Natural killer cell (primary cell): ENCODE data around the gene CPT1B. TPM values are rescaled to one million over a fixed set of nuclear protein-coding genes. Genes with fewer than 3 reads are reported as not detected.

Experiments used
- ATAC-seq, 3 donors: fragments of 150-1000 bp in 2 of 3; fragments of 200-7000 bp in 1 of 3; cut with Tn5 transposase; 1 replicate in 1 of 3; 2 replicates in 2 of 3; pipeline ENCODE4 v1.10.0; 2021; ENCODE audit warnings: mild to moderate bottlenecking in 2 of 3, moderate library complexity in 2 of 3
- DNase-seq, 2 donors: peaks; one replicate each; pipeline versions ENCODE4 v3.0.0 to v3.0.0-alpha.2; 2013 to 2021; ENCODE audit warnings: mixed read lengths in 1 of 2
- H3K27ac ChIP-seq: one replicate; pipeline ENCODE4 v1.5.1; 2013; ENCODE audit warnings: mild to moderate bottlenecking, low read length
- H3K27me3 ChIP-seq: one replicate; pipeline ENCODE4 v1.6.1; 2013; ENCODE audit warnings: low read length; ENCODE audit not compliant: control insufficient read depth, insufficient read depth
- H3K36me3 ChIP-seq: one replicate; pipeline ENCODE4 v1.6.1; 2013; ENCODE audit warnings: low read length; ENCODE audit not compliant: control insufficient read depth, insufficient read depth
- H3K4me1 ChIP-seq: one replicate; pipeline ENCODE4 v1.6.1; 2013; ENCODE audit warnings: low read length; ENCODE audit not compliant: control insufficient read depth, insufficient read depth
- H3K4me3 ChIP-seq: one replicate; pipeline ENCODE4 v1.5.1; 2013; ENCODE audit warnings: low read length
- H3K9me3 ChIP-seq: one replicate; pipeline ENCODE4 v1.6.1; 2013; ENCODE audit warnings: low read length; ENCODE audit not compliant: control insufficient read depth, insufficient read depth
- H3K27ac Mint-ChIP-seq, 2 donors: one replicate each; pipeline ENCODE4 v1.8.0; 2022; ENCODE audit warnings: mild to moderate bottlenecking in 2 of 2, mixed read lengths in 2 of 2, moderate library complexity in 1 of 2
- H3K27me3 Mint-ChIP-seq, 2 donors: one replicate each; pipeline ENCODE4 v1.8.0; 2022; ENCODE audit warnings: low read depth in 2 of 2, mixed read lengths in 2 of 2
- H3K36me3 Mint-ChIP-seq: one replicate; pipeline ENCODE4 v1.8.0; 2022; ENCODE audit warnings: mixed read lengths
- H3K4me1 Mint-ChIP-seq, 2 donors: one replicate each; pipeline ENCODE4 v1.8.0; 2022; ENCODE audit warnings: mixed read lengths in 2 of 2
- H3K4me3 Mint-ChIP-seq: one replicate; pipeline ENCODE4 v1.8.0; 2022; ENCODE audit warnings: mild to moderate bottlenecking, moderate library complexity, mixed read lengths
- H3K9me3 Mint-ChIP-seq, 2 donors: one replicate each; pipeline ENCODE4 v1.8.0; 2022; ENCODE audit warnings: mixed read lengths in 2 of 2
- CTCF ChIP-seq: fragments of 200-600 bp; IDR thresholded peaks from one replicate; pipeline ENCODE4 v1.8.0; 2022; ENCODE audit warnings: antibody characterized with exemption
- WGBS: methylation state at CpG from one replicate; pipeline ENCODE4 v1.1.7; 2013; ENCODE audit warnings: missing lambda C conversion rate; ENCODE audit not compliant: insufficient coverage; 5-methylcytosine and 5-hydroxymethylcytosine counted together
- intact Hi-C: fragments of 100-400 bp; cut with micrococcal nuclease; formaldehyde crosslinking; loops from one replicate; pipeline ENCODE4 v1.14.2; 2022
- total RNA-seq, 4 donors: library from RNA; stranded (reverse); fragments of 120-200 nt in 1 of 4; gene quantifications; one replicate each; pipeline versions ENCODE4 v1.2.3 to v1.2.4, GENCODE V29; 2013 to 2022

Gene CPT1B
- total RNA-seq, 3 donors from 2014 or later (not counting 1 experiment from before 2014, with no cell fraction given), result 53.1 to 75.7 (median 55.5) TPM

GRCh38 chr22:50595189-50595588 is 17.0 kb upstream of the CPT1B start:
- no peaks in the 10 kb centered on the region for H3K9me3 ChIP-seq
- H3K4me3 ChIP-seq, result no peak overlapping the region
- no peak overlapping the region for H3K27ac Mint-ChIP-seq
- no peak for DNase-seq
- H3K4me1 ChIP-seq, result peaks cover 4% of the 10 kb centered on the region
- H3K36me3 Mint-ChIP-seq, result peaks cover 11% of the 10 kb centered on the region
- WGBS, result 82% methylated on average over 3 of the region's 3 CpGs
- no peaks in the 10 kb centered on the region for H3K9me3 Mint-ChIP-seq
- no peak for TF ChIP-seq CTCF
- H3K4me1 Mint-ChIP-seq, result no peaks in the 10 kb centered on the region
- H3K4me3 Mint-ChIP-seq, result no peak overlapping the region
- H3K36me3 ChIP-seq, result no peaks in the 10 kb centered on the region
- intact Hi-C loops, result no loop called here
- no peak for ATAC-seq
- H3K27me3 ChIP-seq, result peaks cover 11% of the 10 kb centered on the region
- no peak overlapping the region for H3K27ac ChIP-seq
- peaks cover 8 to 14% of the 10 kb centered on the region in 2 donors for H3K27me3 Mint-ChIP-seq

- no peak overlapping the region for H3K27ac Mint-ChIP-seq
- H3K27me3 Mint-ChIP-seq, result peaks cover 0 to 3% of the 10 kb centered on the region in 2 donors
- Histone ChIP-seq H3K27ac (no peak overlapping the region), H3K36me3 (no peaks in the 10 kb centered on the region), H3K27me3 (no peaks in the 10 kb centered on the region), H3K4me1 (peaks cover 9% of the 10 kb centered on the region), H3K9me3 (no peaks in the 10 kb centered on the region), H3K4me3 (no peak overlapping the region)
- DNase-seq (no peak), ATAC-seq (no peak)
- 99% methylated on average over 5 of the region's 5 CpGs for WGBS
- intact Hi-C loops, result no loop called here
- no peaks in the 10 kb centered on the region for H3K36me3 Mint-ChIP-seq
- no peaks in the 10 kb centered on the region for H3K9me3 Mint-ChIP-seq
- TF ChIP-seq CTCF, result no peak
- peaks cover 0 to 11% of the 10 kb centered on the region in 2 donors for H3K4me1 Mint-ChIP-seq
- H3K4me3 Mint-ChIP-seq, result no peak overlapping the region
These were observed 9.2 kb upstream of the CPT1B start for GRCh38 chr22:50587407-50587806.

- no peak for DNase-seq
- Mint-ChIP-seq H3K9me3 (no peaks in the 10 kb centered on the region), H3K4me3 (no peak overlapping the region), H3K27me3 (peaks cover 0 to 3% of the 10 kb centered on the region in 2 donors), H3K36me3 (no peaks in the 10 kb centered on the region), H3K27ac (no peak overlapping the region), H3K4me1 (peaks cover 0 to 16% of the 10 kb centered on the region in 2 donors)
- no peak for TF ChIP-seq CTCF
- intact Hi-C loops, result no loop called here
- Histone ChIP-seq H3K9me3 (no peaks in the 10 kb centered on the region), H3K36me3 (no peaks in the 10 kb centered on the region), H3K4me3 (no peak overlapping the region), H3K27me3 (no peaks in the 10 kb centered on the region), H3K27ac (no peak overlapping the region), H3K4me1 (peaks cover 16% of the 10 kb centered on the region)
- 83% methylated on average over 5 of the region's 5 CpGs for WGBS
- no peak for ATAC-seq
These were observed 8.2 kb upstream of the CPT1B start for GRCh38 chr22:50586416-50586815.

- peaks cover 0 to 3% of the 10 kb centered on the region in 2 donors for H3K27me3 Mint-ChIP-seq
- H3K4me1 Mint-ChIP-seq, result peaks cover 0 to 18% of the 10 kb centered on the region in 2 donors
- no peak overlapping the region for H3K4me3 Mint-ChIP-seq
- no peaks in the 10 kb centered on the region for H3K9me3 ChIP-seq
- H3K4me1 ChIP-seq, result peaks cover 21% of the 10 kb centered on the region
- ATAC-seq (no peak), DNase-seq (no peak)
- no peak overlapping the region for H3K4me3 ChIP-seq
- 91% methylated on average over 8 of the region's 8 CpGs for WGBS
- no peaks in the 10 kb centered on the region for H3K9me3 Mint-ChIP-seq
- no peaks in the 10 kb centered on the region for H3K27me3 ChIP-seq
- no peaks in the 10 kb centered on the region for H3K36me3 ChIP-seq
- no peak overlapping the region for H3K27ac ChIP-seq
- intact Hi-C loops, result no loop called here
- no peak for TF ChIP-seq CTCF
- H3K27ac Mint-ChIP-seq, result no peak overlapping the region
- H3K36me3 Mint-ChIP-seq, result no peaks in the 10 kb centered on the region
These were observed 7.6 kb upstream of the CPT1B start for GRCh38 chr22:50585781-50586180.
